ENCODE measurements around the gene ACSM5.

Gene ACSM5, protein sequence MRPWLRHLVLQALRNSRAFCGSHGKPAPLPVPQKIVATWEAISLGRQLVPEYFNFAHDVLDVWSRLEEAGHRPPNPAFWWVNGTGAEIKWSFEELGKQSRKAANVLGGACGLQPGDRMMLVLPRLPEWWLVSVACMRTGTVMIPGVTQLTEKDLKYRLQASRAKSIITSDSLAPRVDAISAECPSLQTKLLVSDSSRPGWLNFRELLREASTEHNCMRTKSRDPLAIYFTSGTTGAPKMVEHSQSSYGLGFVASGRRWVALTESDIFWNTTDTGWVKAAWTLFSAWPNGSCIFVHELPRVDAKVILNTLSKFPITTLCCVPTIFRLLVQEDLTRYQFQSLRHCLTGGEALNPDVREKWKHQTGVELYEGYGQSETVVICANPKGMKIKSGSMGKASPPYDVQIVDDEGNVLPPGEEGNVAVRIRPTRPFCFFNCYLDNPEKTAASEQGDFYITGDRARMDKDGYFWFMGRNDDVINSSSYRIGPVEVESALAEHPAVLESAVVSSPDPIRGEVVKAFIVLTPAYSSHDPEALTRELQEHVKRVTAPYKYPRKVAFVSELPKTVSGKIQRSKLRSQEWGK

DNA sequence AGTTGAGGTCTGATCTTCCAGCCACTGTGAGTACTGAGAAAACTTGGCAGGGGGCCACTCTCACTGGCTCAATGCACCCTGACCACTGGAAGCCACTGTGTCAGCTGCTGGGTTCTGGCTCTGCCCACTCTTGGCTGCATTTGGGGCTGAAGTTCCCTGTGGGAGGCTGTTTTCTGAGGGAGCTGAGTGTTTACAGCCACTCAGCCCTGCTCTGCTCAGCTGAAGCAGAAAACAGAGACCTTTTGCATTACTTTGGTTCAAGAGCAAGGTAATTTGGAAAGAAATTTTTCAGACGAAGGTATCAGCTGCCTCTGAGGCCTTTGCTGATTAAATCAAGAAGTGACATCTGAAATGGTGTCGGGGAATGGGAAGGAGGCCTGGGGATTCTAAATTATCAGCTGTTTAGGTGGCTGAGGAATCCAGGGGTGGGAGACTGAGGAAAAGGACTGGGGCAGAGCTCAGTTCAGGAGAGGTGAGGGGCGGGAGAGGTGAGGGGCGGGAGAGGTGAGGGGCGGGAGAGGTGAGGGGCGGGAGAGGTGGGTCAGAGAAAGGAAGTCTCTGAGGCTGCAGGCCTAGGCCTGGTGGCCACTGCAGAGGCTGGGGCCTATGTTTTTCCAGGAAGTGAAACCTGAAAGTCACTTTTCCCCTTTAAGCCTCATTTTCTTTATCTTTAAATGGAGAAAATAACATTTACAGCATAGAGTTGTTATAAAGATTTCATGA lies at the start of gene ACSM5:
Gene ACSM5, plus strand, starts transcription at position 137 of the 723 bp plus-strand sequence. CDS start 1,951 bp downstream, outside the sequence.
- FAIRE-seq = no peak

DNA sequence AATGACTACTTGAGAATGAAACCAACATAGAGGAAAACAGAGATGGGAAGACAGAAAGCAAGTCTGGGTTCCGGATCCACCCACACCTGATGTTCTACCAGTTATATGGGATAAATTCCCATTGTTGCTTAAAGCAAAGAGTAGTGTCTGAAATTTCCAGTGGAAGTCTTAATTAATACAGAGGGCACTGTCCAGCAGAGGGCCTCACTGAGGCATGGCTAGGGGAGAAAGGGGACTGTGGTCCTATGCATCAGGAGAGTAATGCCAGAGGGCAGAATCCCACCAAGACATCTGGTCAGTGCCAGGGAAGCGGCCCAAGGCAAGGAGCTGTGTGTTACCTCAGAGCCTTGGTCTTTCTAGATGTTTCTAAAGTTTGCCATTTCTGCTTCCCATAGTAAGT lies 49.3 kb upstream of the ACSM5 start:
- no peak for FAIRE-seq

DNA sequence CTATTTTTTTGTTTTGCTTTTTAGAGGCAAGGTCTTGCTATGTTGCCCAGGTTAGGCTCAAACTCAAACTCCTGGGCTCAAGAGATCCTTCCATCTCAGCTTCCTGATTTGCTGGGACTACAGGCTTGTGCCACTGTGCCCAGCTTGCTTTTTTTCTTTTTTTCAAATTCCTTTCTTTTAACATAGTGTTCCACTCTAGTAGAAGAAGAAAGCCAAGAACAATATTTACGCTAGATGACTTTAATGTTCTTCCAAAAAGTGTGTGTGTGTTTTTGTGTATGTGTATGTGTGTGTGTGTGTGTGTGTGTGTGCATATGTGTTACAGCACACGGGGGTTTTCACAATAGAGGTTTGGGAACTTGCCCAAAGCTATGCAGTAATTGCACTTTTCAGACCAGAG lies 46.1 kb upstream of the ACSM5 start:
- no peak for FAIRE-seq

DNA sequence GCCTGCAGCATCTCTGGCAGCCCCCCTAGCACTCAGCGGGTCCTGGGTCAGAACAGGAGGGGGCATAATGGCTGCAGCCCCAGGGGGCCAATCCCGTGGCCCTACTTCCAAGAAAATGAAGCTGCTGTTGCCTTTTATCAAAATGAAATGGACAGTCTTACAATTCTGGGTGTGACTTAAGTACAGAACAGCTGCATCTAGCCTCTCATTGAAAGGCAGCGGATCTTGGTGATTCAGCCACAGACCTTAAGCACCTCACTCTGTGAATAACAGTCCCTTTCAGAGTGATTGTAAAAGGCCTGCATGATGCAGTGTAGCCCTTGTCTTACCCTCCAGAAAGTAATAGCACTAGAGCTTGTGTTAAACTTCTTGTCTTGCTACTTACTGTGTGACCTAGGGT lies 45.3 kb upstream of the ACSM5 start:
- FAIRE-seq = no peak

DNA sequence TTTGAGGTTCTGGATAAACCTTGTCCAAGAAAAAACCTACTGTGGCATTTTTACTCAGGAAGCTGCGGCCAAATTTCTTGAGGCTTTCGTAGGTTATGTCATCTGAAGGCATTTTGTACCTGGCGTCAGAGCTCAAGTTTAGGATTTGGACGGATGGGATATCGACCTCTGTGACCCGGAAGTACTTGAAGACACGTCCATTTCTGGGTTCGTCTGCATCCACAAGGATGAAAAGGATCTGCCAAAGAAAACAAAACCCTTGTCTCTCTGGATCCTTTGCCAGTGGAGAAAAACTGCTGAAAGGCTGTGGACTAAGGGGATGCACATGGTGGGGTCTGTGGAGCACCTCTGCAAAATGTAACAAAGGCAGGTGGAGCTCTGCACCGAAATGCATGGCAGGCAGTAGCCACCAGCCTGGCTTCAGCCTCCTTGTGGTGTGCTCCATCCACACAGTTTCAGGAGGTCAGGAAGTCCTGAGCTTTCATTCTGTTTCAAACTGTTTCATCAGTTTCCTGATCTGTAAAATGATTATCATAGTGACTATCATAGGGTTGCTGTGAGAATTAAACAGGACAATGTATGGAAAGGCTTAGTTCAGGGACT lies 39.8 kb upstream of the ACSM5 start:
- no peak for FAIRE-seq

DNA sequence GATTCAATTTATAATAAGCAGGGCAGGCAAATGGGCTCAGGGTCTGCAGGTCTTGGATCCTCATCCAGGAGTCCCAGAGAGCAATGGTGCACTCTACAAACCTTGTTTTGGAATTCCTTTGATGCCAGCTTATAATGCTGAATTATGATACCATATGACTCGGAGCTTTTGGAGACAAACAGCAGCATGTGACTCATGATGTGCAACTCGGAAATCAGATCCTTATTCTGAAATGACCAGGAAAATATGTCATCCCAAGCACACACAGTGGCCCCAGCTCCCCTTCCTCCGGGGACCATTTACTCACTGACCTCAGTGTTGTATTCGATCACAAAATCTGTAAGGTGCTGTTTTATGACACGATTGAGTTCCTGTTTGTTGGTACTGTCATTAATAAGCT lies 36.6 kb upstream of the ACSM5 start:
- FAIRE-seq = no peak

DNA sequence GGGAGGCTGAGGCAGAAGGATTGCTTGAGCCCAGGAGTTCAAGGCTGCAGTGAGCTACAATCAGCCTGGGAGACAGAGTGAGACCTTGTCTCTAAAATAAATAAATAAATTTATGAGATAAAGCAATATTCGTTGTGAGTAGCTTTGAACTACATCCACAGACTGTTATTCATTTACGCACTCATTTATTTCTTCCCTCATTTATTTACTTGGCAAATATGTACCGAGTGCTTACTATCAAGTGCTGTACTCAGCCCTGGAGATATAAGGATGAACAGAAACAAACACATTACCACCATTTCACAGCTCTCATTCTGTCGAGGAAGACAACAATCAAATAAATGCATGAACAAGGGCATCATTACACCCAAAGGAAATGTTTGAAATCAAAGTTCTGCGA lies 32.2 kb upstream of the ACSM5 start:
- no peak for FAIRE-seq

DNA sequence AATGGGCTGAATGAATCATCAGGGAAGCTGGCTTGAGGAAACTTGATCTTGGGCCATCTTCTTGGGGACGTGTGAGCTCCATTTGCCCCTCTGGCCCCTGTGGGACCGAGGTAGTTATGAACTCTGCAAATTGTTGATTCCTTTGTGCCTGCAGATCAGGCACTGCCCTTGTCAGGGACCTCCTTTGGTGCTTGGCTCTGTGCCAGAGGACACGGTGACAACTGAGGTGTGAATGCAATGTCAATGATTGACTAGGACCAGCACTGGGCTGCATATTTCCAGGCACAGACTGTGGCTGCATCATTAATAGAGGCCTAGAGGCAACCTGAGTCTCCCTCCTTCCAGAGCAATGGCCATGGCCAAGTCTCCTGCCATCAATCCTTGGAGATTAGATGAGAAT lies 28.6 kb upstream of the ACSM5 start:
- no peak for FAIRE-seq

DNA sequence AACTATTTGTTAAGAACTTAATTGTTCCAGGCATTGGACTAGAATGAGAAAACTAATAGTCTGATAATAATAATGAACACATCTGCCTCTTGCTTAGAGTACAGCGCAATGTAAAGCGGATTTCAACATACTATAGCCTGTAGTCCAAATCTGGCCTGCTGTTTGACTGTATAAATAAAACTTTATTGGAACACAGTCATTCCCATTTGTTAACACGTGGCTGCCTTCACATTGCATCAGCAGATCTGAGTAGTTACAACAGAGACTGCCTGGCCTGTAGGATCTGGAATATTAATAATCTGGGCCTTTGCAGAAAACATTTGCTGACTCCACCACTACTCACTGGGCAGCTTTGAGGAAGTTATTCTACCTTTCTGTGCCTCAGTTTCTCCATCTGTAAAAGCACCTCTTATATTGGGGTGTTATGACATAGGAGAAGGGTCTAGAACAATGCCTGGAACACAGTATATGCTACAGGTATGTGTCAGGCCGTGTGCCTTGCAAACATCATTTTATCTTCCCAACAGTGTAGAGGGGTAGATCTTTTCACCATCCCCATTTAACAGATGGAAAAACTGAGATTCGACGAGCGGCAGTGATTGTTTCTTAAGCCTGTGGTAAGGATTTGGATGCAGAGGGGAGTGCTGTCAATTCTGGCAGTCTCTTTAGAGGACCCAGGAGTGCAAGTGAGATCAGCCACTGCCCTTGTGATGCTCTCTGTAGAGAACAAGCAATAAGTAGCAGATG lies 27.0 kb upstream of the ACSM5 start:
- FAIRE-seq = no peak

DNA sequence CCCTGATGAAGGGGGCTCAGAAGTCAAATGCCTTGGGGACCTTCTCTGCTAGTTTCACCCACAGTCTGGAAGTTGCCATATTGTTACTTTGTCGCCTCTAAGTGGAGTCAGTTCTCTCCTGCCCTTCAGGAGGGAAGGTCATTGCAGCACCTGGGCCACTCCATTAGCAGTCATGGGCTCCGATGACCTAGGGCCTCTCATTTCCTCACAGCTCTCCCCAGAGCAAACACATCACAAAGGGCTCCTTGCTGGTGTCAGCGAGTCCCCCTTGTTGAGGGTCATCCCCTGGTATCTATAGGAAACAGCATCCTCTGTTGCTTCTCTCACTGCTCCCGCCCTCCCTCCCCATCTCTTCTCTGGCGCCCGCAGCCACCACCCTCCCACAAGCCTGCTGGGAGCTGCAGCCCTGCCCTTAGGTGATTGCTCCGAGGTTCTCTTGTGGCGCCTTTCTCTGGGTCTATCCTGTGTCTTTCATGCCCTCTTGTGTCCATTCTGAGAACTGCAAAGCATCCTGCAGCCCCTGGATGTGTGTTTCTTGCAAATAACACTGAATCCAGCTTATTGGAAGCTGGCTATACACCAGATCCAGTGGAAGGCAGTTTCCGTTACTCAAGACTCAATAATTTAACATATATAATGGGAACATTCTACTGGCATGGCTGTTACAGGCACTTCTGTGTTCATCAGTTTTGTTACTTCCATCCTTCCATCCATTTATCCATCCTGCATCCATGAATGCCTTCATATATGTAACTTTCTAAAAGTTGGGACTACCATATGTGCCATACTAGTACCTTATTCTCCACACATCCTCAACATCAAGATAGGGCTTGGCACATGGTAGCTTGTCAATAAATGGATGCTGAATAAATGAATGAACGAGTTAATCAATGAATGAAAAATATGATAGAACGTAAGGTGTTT lies 26.0 kb upstream of the ACSM5 start:
- FAIRE-seq = no peak

DNA sequence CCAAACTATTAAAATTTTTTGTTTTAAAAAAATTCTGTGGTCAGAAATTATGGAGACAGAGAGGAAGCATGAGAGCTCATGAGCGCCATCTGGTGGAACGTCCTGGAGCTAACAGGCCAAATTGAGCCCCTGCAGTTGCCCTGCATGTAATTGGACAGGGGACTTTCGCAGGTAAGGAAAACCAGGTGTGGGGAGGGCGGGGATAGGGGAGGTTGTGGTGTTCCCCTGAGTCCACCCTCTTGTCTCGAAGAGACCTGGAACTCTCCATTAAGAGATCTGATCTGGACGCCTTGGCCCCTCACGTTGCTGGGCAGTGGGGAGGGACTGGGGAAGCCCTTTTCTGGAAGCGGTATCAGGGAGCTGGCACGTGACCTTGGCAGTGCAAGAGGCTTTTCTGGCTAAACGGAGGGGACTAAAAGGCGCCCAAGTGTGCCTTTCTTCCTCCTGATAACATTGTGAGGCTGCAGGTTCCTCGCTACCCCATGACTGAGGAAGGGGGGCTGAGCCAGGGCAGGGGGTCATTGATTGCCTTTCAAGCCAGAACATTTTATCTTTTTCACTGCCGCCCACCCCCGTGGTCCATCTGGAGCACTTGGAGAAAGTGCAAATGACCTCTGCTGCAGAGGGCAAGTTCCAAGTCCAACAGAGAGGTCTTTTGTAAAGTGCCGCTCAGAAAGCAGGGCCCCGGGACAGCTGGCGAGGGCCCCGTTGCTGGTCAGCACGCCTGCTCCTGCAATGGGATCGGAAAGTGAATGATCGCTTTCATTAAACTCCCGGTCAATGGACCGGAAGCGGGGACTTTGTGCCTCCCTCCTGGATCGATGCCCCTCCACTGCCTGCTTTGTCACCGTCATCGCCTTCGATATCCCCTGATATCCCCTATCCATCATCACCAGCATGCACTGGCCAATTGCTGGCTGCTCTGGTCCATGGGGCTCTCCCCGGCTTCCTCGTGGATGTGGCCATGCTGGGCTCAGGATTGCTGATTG lies 23.2 kb upstream of the ACSM5 start:
- peak; percentile 70 for FAIRE-seq

DNA sequence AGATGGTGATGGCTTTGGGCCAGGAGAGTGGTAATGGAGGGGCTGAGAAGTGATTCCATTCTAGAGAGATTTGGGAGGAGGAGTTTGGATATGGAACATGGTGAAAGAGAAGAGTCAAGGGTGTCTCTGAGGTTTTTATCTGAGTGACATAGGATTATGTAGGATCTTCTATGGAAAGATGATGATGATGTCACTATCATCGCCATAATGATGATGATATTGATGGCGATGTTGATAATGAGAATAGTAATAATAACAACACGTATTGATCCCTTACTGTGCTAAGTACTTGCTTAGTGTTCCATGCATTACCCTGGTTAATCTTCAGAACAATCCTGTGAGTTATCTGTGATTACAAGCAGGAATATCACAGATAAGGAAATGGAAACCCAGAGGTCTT lies 21.4 kb upstream of the ACSM5 start:
- no peak for FAIRE-seq

DNA sequence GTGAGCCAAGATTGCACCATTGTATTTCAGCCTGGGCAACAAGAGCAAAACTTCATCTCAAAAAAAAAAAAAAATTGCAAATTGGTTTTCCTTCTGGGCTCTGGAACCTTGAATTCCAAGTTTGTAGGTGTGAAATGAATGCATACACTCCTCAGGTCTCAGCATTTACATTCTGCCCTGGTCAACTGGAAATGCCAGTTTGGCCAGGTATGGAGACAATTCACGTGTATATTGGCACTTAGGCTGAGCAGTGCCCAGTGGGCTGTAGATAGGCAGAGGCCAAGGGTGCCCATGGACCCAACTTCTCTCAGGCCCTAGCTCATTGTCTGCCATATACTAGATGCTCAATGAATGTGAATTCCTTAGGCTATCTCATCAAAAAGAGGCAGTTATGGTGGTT lies 20.5 kb upstream of the ACSM5 start:
- FAIRE-seq = no peak

DNA sequence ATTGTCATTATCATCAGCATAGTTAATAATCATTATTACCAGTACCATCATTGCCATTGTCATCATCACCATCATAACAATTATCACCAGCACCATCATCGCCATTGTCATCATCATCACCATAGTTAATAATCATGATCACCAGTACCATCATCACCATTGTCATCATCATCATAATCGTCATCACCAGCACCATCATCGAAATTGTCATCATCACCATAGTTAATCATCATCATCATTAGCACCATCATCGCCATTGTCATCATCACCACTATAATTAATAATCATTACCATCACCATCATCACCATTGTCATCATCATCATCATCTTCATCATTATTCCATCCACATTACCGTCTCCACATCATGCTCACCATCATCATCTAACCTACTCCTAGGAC lies 18.3 kb upstream of the ACSM5 start:
- FAIRE-seq = no peak

DNA sequence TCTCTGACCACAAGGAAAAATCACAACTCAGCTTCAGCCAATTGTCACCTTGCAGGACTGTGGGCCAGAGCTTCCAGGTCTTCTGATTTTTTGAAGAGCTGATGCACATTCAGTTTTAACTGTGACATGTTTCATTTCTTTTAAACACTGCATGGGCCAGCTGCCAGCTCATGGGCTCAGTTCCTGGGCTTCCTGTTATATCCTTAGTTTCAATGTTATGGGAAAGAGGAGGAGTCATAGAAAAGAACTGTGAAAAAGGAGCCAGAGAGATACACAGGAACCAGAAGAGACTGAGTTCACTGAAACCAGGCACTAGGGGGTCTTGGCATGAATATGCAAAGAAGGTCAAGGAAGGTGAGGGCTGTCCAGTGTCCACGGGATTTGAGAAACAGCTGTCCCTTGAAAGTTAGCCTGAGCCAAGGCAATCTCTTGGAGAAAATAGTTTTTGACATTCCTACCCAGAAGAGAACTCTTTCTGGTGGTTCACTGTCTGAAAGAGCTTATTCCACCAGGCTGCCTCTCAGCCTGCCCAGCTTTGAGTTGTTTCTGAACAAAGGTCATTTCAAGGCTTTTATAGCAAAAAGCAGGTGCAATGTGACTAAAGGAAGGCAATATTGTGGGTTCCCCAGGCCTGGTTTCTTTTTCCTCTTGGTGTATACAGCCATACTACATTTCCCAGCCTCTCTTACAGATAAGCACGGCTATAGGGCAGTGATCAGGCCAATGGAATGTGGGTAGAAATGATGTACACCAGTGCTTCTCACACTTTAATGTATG lies 15.3 kb upstream of the ACSM5 start:
- FAIRE-seq = no peak

DNA sequence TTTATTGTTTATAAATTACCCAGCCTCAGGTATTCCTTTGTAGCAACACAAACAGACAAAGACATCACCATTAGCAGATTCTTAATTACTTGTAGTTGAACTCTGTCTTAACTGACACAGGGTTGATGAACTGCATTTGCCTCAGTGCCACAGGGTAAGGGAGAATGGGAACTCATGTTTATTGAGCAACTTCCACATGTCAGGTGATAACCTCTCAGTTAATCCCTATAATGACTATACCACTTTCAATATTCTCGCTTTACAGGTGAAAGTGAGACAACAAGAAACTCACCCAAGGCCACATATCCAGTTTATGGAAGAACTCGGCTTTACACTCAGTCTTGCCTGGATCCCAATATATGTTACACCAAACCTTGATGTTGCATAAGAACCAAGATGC lies 13.4 kb upstream of the ACSM5 start:
- no peak for FAIRE-seq

DNA sequence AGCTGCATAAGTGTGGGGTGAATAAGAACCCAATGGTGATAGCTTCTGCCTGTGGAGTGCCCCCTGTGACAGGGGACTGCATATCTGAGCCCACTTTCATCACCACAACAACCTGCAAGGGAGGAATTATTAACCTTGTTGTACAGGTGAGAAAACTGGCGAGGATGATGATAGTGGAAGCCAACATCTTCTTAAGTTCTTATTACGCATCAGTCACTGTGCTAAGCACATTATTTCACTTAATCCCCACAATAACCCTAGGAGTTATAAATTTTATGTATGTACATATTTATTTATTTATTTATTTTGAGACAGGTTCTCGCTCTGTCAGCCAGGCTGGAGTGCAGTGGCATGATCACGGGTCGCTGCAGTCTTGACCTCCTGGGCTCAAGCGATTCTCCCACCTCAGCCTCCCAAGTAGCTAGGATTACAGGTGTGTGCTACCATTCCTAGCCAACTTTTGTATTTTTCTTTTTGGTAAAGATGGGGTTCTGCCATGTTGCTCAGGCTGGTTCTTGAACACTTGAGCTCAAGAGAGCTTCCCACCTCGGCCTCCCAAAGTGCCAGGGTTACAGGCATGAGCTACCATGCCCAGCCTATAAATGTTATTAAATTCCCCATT lies 12.4 kb upstream of the ACSM5 start:
- FAIRE-seq = no peak

DNA sequence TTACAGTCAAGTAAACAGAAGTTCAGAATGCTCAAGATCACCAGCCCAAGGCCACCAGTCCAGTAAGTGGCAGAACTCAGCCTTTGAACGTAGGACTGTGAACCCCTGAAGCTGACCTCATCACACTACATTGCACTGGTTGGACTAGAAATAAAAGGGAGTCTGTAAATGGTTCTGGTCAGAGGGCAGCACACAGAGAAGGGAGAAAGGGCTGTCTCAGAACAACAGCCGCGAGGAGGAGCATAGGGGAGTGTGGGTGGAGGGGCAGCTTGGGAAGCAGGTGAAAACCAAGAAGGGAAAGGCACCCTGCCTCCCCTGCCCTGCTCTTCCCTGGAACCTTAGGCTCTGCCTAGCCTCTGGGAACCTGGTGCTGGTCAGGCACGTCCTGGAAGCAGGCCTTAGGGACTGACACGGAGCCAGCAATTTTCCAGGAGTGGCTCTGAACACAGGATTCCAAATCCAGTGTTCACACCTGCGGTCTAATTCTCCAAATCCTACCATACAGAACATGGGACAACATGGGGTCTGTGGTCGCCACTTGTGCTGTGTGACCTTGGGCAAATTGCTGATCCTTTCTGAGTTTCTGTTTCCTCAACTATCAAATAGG lies 11.8 kb upstream of the ACSM5 start:
- no peak for FAIRE-seq

DNA sequence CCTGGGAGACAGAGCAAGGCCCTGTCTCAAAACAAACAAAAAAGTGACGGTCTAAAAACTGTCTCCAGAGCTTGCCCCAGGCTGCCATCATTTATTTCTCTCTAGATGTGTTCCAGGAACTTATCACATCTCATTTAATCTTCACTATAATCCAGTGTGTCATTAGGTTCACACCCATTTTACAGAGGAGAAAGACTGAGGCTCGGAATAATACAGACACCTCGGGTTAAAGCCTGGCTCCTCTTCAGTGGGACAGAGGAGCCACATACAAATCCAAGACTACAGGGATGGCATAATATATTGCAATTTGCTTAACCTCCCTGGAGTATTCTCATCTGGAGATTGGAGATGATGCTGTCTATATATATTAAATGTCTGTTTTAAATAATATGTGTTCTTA lies 10.7 kb upstream of the ACSM5 start:
- FAIRE-seq = no peak
